Retinal pigment epithelial cell (primary cell): Measurements from ENCODE around the gene SCRN1.

ENCODE experiments used
- DNase-seq: peaks from one replicate; pipeline ENCODE4 v3.0.0-alpha.2; 2010; ENCODE audit warnings: low read depth
- H3K4me3 ChIP-seq: 2 replicates; pipeline ENCODE4 v1.5.1; 2011; ENCODE audit warnings: mild to moderate bottlenecking, low read length, control low read depth, moderate library complexity
- CTCF ChIP-seq: conservative IDR thresholded peaks from 2 replicates; pipeline ENCODE4 v1.5.1; 2011; ENCODE audit warnings: low read depth, low read length, control low read depth, inconsistent platforms

Gene SCRN1

GRCh38 chr7:29989257-29989995, at the start of gene SCRN1:
Gene SCRN1 (minus strand): TSS chr7:29989801. CDS start chr7:29969067, 20,734 bp downstream.
- no peak for TF ChIP-seq CTCF
- no peak for DNase-seq
- H3K4me3 ChIP-seq = peak within 1 kb of the TSS; percentile 79

GRCh38 chr7:30038196-30038980, 48.8 kb upstream of the SCRN1 start:
- no peak overlapping the region for H3K4me3 ChIP-seq
- no peak for TF ChIP-seq CTCF
- DNase-seq = no peak

- DNase-seq = no peak
- no peak for TF ChIP-seq CTCF
Observed at GRCh38 chr7:30036220-30036619, 46.6 kb upstream of the SCRN1 start.

GRCh38 chr7:30034501-30034900, 44.9 kb upstream of the SCRN1 start:
- DNase-seq = no peak
- no peak overlapping the region for H3K4me3 ChIP-seq
- no peak for TF ChIP-seq CTCF

More at GRCh38 chr7:30036220-30036619, 46.6 kb upstream of the SCRN1 start:
- H3K4me3 ChIP-seq = no peak overlapping the region

GRCh38 chr7:30032310-30033125, 42.9 kb upstream of the SCRN1 start:
- TF ChIP-seq CTCF = no peak
- H3K4me3 ChIP-seq = no peak overlapping the region
- no peak for DNase-seq

GRCh38 chr7:30029696-30030095, 40.1 kb upstream of the SCRN1 start:
- TF ChIP-seq CTCF = peak; percentile 7
- DNase-seq = no peak
- peak overlapping the region; percentile 77 for H3K4me3 ChIP-seq
